ENCODE data around the gene ACTRT2.

- TF ChIP-seq EZH2phosphoT487 (conservative IDR thresholded peaks at IDR 0.05; ENCODE audit: low read length): no peak
- TF ChIP-seq CTCF (IDR thresholded peaks at IDR 0.05; ENCODE audit: insufficient read depth, low read length, poor library complexity, severe bottlenecking): no peak
Measured at GRCh38 chr1:3009556-3009955, 11.7 kb upstream of the ACTRT2 start.
